H1 (cell line): ENCODE data around the gene C15orf39. TPM values are rescaled to one million over a fixed set of nuclear protein-coding genes. Genes with fewer than 3 reads are reported as not detected.

Experiments used
- BACH1 ChIP-seq: IDR thresholded peaks from 2 replicates; pipeline ENCODE4 v1.6.1; 2012; ENCODE audit warnings: low read length, improper control_type of control experiment
- CREB1 ChIP-seq: IDR thresholded peaks from 2 replicates; pipeline ENCODE4 v1.6.1; 2012; ENCODE audit warnings: inconsistent platforms
- HDAC2 ChIP-seq, 2 experiments: fragments of 300-600 bp in 1 of 2; sonication (generic) in 1 of 2; IDR thresholded peaks; 2 replicates each; pipeline ENCODE4 v1.6.1; 2011 to 2012; ENCODE audit warnings: low read depth in 2 of 2, low read length in 2 of 2, mild to moderate bottlenecking in 2 of 2, moderate library complexity in 2 of 2, borderline replicate concordance in 1 of 2, inconsistent platforms in 1 of 2
- NRF1 ChIP-seq: IDR thresholded peaks from 2 replicates; pipeline ENCODE4 v1.6.1; 2011; ENCODE audit warnings: mild to moderate bottlenecking, low read depth, low read length, improper control_type of control experiment
- RBBP5 ChIP-seq: IDR thresholded peaks from 2 replicates; pipeline ENCODE4 v1.7.1; 2012; ENCODE audit warnings: low read depth, mild to moderate bottlenecking, inconsistent platforms, low read length, moderate library complexity, borderline replicate concordance
- SUZ12 ChIP-seq: fragments of 200-600 bp; sonication (generic); IDR thresholded peaks from 2 replicates; pipeline ENCODE4 v1.6.1; 2012; ENCODE audit warnings: mild to moderate bottlenecking, inconsistent platforms, low read length, moderate library complexity, mixed read lengths
- TEAD4 ChIP-seq: IDR thresholded peaks from 2 replicates; pipeline ENCODE4 v1.6.1; 2012; ENCODE audit warnings: low read depth, low read length, inconsistent platforms, mixed read lengths
- USF2 ChIP-seq: IDR thresholded peaks from 2 replicates; pipeline ENCODE4 v1.6.1; 2011; ENCODE audit warnings: low read length, improper control_type of control experiment
- polyA plus RNA-seq, 7 experiments: library from polyadenylated mRNA; depleted of rRNA in 3 of 7; stranded (reverse) in 5 of 7; unstranded in 2 of 7; fragments of >200 nt in 5 of 7; fragments of 200-250 nt in 2 of 7; gene quantifications; 1 replicate in 5 of 7; 2 replicates in 1 of 7; 4 replicates in 1 of 7; pipeline versions ENCODE4 v1.2.1 to v1.2.3, GENCODE V29; 2011 to 2013; ENCODE audit warnings: missing spikeins in 2 of 7, mixed read lengths in 2 of 7
- total RNA-seq: library from RNA; stranded (reverse); fragmentation: NEBNext Ultra II Directional; extraction: Animal tissue kit (Norgen Biotek cat#: 25700); gene quantifications from 2 replicates; pipeline ENCODE4 v1.2.1, GENCODE V29; 2021

C15orf39 gene
- total and polyA plus RNA-seq, 2 of the 8 experiments (the other 6 are each of a cell fraction or from before 2014, with no cell fraction given) = 13.8 to 38.5 TPM

- no peak for TF ChIP-seq USF2
- no peak for TF ChIP-seq RBBP5
- no peak for TF ChIP-seq TEAD4
- TF ChIP-seq NRF1 = no peak
- TF ChIP-seq BACH1 = no peak
- no peak for TF ChIP-seq CREB1
- TF ChIP-seq HDAC2 (IDR thresholded peaks at IDR 0.05; ENCODE audit: borderline replicate concordance in 1 of 2, low read depth in 2 of 2, low read length in 2 of 2) = no peak
- no peak for TF ChIP-seq SUZ12
- TF ChIP-seq, all 59 proteins: peak for 0
Measured at GRCh38 chr15:75207618-75208500, 6.2 kb downstream of the C15orf39 start (continued).
